Umbilical cord (tissue), 2 donors: ENCODE data around the gene ARRDC3. TPM values are rescaled to one million over a fixed set of nuclear protein-coding genes. Genes with fewer than 3 reads are reported as not detected.
"Not testable (repeated sequence)": the region's sequence is repeated elsewhere in the genome, so short reads cannot be mapped to it uniquely, and the experiment has no call there.

Source experiments
- DNase-seq: peaks from one replicate; pipeline ENCODE4 v3.0.0-alpha.2; 2015; ENCODE audit warnings: low spot score
- total RNA-seq: library from RNA; depleted of rRNA; stranded (reverse); fragments of >200 nt; gene quantifications from one replicate; pipeline ENCODE4 v1.2.3, GENCODE V29; 2014; ENCODE audit warnings: low replicate concordance; ENCODE audit not compliant: insufficient read depth

Gene ARRDC3
- total RNA-seq, 1 donor from 2014 or later, result 149 TPM

GRCh38 chr5:91359962-91360609 is 23.0 kb downstream of the ARRDC3 start:
- no peak for DNase-seq

- no peak for DNase-seq
Measured at GRCh38 chr5:91357806-91358205, 25.3 kb downstream of the ARRDC3 start.

GRCh38 chr5:91357012-91357634 is 26.0 kb downstream of the ARRDC3 start:
- no peak for DNase-seq

- DNase-seq, result not testable (repeated sequence)
Measured at GRCh38 chr5:91354867-91355266, 28.2 kb downstream of the ARRDC3 start.

- DNase-seq, result no peak
Measured at GRCh38 chr5:91352831-91353695, 30.1 kb downstream of the ARRDC3 start.

GRCh38 chr5:91345461-91345860 is 37.7 kb downstream of the ARRDC3 start:
- DNase-seq, result peak; percentile 62

- DNase-seq, result not testable (repeated sequence)
Measured at GRCh38 chr5:91344661-91345200, 38.4 kb downstream of the ARRDC3 start.

GRCh38 chr5:91343916-91344315 is 39.2 kb downstream of the ARRDC3 start:
- DNase-seq, result peak; percentile 50

GRCh38 chr5:91342931-91343330 is 40.2 kb downstream of the ARRDC3 start:
- DNase-seq, result not testable (repeated sequence)

- DNase-seq, result no peak
Measured at GRCh38 chr5:91341154-91341553, 42.0 kb downstream of the ARRDC3 start.

- no peak for DNase-seq
Measured at GRCh38 chr5:91340532-91340931, 42.6 kb downstream of the ARRDC3 start.

- no peak for DNase-seq
Measured at GRCh38 chr5:91339063-91339705, 43.9 kb downstream of the ARRDC3 start.

- no peak for DNase-seq
Measured at GRCh38 chr5:91332267-91333045, 50.7 kb downstream of the ARRDC3 start.

GRCh38 chr5:91331705-91332104 is 51.4 kb downstream of the ARRDC3 start:
- DNase-seq, result no peak

- no peak for DNase-seq
Measured at GRCh38 chr5:91329283-91329682, 53.8 kb downstream of the ARRDC3 start.

- peak; percentile 21 for DNase-seq
Measured at GRCh38 chr5:91328743-91329142, 54.4 kb downstream of the ARRDC3 start.

GRCh38 chr5:91322981-91323380 is 60.1 kb downstream of the ARRDC3 start:
- not testable (repeated sequence) for DNase-seq

- DNase-seq, result no peak
Measured at GRCh38 chr5:91319667-91320066, 63.5 kb downstream of the ARRDC3 start.

- DNase-seq, result no peak
Measured at GRCh38 chr5:91318724-91319123, 64.4 kb downstream of the ARRDC3 start.
